VCaP (cell line): ENCODE results near the gene OR2M2.

Experiments
- H3K27ac ChIP-seq: fragments of 450-650 bp; 2 replicates; pipeline ENCODE4 v1.5.1; 2017
- CTCF ChIP-seq: fragments of 450-650 bp; conservative IDR thresholded peaks from 2 replicates; pipeline ENCODE4 v1.5.1; 2017; ENCODE audit warnings: mild to moderate bottlenecking, moderate library complexity

Gene OR2M2

GRCh38 chr1:248174521-248174920 is at the start of gene OR2M2:
OR2M2 (plus strand) TSS chr1:248174821; CDS start chr1:248179986, 5,165 bp downstream.
- no peak within 1 kb of the TSS for H3K27ac ChIP-seq
- no peak for TF ChIP-seq CTCF

- TF ChIP-seq CTCF = no peak
- no peak overlapping the region for H3K27ac ChIP-seq
Observed at GRCh38 chr1:248127653-248128052, 47.0 kb upstream of the OR2M2 start.

GRCh38 chr1:248136811-248137210 is 37.8 kb upstream of the OR2M2 start:
- no peak overlapping the region for H3K27ac ChIP-seq
- no peak for TF ChIP-seq CTCF

GRCh38 chr1:248140846-248141245 is 33.8 kb upstream of the OR2M2 start:
- TF ChIP-seq CTCF = no peak
- H3K27ac ChIP-seq = no peak overlapping the region

GRCh38 chr1:248143311-248143710 is 31.3 kb upstream of the OR2M2 start:
- H3K27ac ChIP-seq = no peak overlapping the region
- TF ChIP-seq CTCF = no peak

GRCh38 chr1:248144513-248145198 is 30.0 kb upstream of the OR2M2 start, which contains the start of gene OR2M5:
OR2M5 (plus strand) TSS chr1:248145148; CDS start chr1:248145148, 0 bp downstream.
- TF ChIP-seq CTCF = no peak
- H3K27ac ChIP-seq = no peak within 1 kb of the TSS

- no peak overlapping the region for H3K27ac ChIP-seq
- TF ChIP-seq CTCF = no peak
Observed at GRCh38 chr1:248152056-248152827, 22.4 kb upstream of the OR2M2 start.
